GM18861 (cell line): ENCODE data around the gene SNX13.
"Not testable (repeated sequence)": the region's sequence is repeated elsewhere in the genome, so short reads cannot be mapped to it uniquely, and the experiment has no call there.

Experiments
- ATAC-seq: cut with Tn5 transposase; IDR thresholded peaks from one replicate; pipeline ENCODE4 v1.9.1; 2021; ENCODE audit not compliant: unreplicated experiment

SNX13 gene

DNA sequence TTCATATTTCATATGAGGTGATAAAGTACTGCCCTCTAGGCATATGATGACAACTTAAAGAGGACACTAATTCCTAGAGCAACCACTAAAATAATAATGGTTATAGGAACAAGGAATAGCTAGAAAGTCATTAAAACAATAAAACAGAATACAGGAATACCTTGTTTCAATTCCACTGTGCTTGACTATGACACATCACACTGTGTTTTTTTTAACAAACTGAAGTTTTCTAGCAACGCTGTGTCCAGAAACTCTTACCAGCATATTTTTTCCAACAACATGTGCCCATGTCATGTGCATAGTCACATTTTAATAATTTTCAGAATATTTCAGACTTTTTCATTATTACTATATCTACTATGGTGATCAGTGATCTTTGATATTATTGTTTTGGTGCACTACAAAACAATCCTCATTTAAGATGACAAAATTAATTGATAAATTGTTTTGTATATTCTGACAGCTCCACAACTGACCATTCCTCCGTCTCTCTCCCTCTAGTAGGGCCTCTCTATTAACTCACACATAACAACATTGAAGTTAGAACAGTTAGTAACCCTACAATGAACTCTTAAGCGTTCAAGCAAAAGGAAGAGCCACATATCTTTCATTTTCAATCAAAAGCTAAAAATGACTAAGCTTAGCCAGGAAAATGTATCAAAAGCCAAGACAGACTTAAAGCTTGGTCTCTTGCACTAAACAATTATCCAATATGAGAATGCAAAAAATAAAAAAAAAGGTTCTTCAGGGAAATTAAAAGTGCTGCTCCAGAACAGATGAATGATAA, 85.8 kb downstream of the SNX13 start:
- ATAC-seq: no peak

DNA sequence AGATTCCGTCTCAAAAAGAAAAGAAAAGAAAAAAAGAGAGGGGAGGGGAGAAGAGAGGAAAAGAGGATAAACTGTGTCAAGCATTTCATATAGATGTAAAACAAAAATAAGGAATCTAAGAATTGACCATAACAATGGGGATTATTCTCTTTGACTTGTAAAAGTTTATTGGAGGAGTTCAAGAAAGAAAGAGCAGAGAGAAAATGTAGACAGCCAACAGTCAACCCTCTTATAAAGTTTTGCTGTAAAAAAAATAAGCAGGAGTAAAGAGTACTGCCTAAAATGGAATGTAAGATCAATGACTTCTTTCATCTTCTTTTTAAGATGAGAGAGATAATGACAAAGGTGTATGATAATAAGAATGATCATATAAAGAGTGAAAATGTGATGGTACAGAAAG, 87.9 kb downstream of the SNX13 start:
- no peak for ATAC-seq

DNA sequence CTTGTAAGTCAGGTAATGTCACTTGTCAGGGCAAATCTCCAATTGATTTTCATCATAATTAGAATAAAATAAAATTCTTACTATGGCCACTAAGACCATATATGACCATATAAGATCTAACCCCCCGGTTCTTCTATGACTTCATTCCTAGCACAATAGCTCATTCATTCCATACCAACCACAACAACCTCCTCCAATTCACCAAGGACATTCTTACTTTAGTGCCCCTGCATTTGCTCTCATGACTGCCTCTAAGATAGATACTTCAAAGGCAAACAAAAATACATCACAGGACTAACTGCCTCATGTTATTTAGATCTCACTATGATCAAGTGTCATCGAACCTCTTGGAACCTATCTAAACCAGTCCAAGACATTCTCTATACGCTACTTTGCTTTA, 90.8 kb downstream of the SNX13 start:
- ATAC-seq: no peak

DNA sequence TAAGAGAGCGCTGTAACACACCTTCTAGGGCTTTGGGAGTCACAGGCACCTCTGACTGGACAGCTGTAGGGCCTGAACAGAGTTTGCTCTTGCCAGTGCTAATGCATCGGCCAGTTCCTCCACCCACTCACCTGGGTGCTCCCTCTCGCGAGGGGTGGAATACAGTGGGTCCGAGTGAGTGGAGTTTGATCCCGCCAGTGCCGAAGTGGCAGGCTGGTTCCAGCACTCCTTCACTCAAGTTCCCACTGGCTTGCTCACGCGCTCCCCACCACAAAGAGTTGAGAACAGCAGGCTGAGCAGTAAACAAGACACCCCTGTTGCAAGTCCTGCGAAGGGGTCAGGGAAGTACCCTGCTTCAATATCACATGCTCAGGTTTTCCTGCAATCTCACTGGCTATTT, 91.8 kb downstream of the SNX13 start:
- ATAC-seq: no peak

DNA sequence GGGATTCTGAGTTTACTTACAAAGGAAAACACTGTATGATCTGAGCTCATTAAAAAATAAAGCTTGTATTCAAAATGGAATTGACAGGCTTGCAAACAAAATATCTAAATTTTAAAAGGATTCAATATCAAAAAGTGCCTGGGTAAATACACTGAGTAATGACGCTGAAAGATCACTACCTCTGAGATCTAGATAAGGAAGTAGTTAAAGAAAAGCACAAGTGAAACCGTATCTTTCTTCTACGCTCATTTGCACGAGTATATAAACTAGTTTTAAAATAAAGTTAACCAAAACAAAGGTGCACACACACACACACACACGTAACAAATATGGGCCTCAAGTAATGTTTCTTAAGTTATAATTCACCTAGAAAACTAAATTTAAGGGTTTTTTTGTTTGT, 93.4 kb downstream of the SNX13 start:
- no peak for ATAC-seq

DNA sequence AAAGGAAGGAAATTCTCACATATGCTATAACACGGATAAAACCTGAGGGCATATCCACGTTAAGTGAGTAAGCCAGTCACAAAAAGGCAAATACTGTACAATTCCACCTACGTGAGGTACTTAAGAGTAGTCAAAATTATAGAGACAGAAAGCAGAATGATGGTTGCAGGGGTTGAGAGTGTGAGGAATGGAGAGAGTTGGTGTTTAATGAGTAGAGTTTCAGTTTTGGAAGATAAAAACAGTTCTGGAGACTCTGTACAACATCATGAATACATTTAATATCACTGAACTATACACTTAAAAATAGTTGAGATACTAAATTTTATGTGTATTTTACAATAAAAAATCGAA, 95.1 kb downstream of the SNX13 start:
- no peak for ATAC-seq

DNA sequence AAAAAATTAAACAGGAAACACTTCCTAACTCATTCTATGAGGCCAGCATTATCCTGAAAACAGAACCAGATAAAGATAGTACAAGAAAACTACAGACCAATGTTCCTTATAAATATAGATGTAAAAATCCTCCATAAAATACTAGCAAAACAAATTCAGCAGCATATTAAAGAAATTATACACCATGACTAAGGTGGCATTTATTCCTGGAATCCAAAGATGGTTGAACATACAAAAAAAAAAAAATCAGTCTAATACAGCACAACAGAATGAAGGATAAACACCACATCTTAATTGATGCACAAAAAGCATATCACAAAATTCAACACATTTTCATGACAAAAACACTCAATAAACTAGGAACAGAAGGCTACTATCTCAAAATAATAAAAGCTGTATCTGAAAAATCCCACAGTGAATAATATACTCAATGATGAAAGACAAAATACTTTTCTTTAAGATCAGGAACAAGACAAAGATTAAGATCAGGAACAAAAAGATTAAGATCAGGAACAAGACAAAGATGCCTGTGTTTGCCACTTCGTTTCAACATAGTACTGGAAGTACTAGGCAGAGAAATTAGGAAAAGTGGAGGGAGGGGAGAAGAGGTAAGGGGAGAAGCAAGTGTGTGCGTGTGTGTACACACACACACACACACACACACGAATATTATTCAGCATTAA, 95.6 kb downstream of the SNX13 start:
- no peak for ATAC-seq

DNA sequence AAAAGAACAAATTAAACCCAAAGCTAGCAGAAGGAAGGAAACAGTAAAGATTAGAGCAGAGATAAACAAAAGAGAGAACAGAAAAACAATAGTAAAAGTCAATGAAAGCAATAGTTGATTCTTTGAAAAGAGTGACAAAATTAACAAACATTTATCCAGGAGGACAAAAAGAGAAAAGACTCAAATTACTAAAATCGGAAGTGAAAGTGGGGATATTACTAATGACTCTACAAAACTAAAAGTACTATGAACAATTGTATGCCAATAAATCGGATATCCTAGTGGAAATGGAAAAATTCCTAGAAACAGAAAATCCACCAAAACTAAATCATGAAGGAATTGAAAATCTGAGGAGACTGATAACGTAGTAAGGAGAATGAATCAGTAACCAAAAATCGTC, 96.3 kb downstream of the SNX13 start:
- ATAC-seq: no peak

DNA sequence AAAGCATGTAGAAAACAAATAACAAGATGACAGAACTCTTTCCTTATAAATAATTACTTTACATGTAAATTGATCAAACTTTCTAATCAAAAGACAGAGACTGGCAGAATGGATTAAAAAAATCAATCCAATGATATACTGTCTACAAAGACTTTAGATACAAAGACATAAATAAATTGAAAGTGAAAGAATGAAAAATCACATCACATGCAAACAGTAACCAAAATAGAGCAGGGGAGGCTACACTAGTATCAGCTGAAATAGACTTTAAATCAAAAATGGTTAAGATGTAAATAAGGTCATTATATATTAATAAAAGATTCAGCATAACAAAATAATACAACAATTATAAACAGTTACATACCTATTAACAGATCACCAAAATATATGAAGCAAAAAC, 97.3 kb downstream of the SNX13 start:
- no peak for ATAC-seq

DNA sequence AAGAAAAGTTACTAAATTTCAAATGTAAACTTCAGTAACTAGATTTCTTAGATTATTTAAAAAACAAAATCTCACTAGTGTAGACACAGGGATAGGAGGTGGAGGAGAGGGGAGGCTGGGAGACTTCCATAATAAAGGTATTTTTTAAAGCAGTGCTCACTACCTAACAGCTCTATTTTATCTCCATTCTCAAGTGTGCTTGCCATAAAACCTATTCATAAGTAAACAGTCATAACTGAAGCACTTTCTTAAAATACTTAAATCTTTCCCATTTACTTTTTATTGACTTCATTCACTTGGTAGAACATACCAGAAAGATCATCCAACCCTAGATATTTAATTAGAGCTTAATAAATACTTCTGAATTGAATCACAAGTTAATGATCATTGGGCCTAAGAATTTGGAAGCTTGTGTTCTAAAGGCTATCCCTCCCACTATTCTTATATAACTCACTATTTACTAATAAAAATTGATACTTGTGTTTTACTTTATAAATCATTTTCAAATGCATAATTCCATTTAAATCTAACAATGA, 107.4 kb downstream of the SNX13 start:
- no peak for ATAC-seq

DNA sequence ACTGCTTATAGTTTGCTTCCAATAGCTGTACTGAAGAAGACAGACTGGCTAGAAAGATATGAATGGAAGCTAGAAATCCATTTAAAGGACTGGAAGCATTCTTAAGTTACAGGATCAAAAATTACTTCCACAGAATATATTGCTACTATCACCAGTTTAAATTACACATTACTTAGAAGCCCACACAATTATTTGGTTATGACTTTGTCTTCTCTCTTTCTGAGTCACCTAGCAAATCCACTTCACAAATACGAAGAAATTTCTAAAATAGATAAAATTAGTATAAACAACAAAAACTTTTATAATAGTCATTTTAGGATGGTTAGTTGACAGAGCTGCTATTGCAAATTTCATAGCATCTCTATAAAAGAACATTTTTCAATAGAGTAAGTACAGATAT, 108.1 kb downstream of the SNX13 start:
- ATAC-seq: no peak

DNA sequence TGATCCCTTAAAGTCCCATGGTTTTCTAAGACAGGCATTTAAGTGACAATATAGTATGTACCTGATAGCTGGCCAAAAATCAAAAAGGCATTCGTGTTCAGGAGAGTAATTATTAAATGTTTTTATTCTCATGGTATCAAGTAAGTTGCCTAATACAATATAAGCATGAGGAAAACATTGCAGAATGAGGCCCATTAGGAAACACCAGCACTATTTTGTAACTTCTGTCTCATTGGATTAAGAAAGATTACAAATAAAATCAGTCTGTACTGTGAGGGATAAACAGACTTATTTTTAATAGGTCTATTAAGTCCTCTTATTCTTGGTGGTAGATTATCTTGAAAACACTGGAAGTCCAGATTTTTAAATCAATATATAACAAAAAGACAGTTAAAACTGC, 110.1 kb downstream of the SNX13 start:
- ATAC-seq: no peak

DNA sequence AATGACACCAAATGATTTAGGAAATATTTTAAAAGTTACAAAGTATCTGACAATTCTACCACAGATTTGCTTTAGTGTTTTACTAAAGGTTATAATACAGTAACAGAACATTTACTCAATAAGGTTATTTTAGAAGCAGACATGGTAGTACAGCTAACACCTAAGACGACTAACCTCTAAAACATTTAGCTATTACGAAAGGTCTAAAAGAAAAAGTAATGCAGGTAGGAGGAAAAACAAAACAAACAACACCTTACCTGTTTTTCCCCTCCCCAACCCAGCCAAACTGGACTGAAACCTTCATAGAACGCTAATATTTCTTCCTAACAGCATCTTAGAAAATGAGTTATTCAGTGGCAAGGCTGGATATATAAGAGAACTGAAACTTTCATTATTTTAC, 111.3 kb downstream of the SNX13 start:
- ATAC-seq: no peak

DNA sequence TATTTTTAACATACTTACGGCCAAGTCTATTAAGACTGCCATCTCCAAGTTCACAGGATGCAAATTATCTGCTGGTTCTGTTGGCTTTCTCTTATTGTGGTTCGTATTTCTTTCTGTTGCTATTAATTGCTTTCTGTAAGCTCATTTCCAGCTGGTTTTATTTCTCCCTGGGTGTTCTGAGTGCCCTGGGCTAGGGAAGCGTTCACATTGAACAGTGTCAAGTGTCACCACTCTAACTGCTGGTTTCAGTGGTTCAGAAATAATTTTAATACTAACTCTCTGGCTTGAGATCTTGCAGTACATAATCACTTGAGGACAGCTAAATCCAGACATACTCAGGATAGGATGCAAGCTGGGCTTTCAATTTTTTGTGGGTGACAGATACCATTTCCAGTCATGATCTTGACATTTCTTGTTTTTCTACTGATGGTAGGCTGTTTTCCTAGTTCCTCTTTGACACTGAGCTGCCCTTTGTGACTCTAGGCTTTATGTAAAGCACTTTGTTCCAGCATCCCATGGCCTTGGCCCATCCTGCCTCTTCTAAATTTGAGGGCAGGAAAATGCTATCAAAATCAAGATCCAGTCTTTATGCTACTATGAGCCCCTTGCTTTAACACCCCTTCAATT, 117.6 kb downstream of the SNX13 start:
- no peak for ATAC-seq

DNA sequence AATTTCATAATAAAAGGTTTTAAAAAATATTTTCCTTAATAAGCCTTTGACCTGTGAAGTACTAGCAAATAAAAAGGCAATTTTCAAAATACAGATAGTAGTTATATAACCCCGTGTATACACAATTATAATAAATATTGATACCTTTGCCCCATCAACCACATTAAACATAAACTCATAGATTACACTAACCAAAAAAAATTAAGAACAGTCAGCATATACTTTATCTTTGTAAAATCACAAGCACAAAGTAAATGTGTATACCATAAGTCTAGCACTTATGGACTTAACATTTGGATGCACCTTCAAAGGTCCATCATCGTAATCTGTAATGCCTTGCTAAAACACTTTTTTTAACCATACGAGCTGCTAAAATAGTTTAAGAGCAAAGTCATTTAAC, 123.4 kb downstream of the SNX13 start:
- no peak for ATAC-seq

DNA sequence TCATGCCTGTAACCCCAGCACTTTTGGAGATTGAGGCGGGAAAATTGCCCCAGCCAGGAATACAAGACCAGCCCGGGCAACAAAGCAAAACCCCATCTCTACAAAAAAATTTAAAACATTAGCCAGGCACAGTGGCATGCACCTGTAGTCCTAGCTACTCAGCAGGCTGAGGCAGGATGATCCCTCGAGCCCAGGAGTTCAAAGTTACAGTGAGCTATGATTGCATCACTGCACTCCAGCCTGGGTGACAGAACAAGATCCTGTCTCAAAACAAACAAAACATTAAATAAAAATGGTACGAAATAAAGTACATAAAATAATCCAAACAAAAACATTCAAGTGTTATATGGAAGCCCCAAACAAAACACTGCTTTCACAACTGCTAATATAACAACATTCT, 125.0 kb downstream of the SNX13 start:
- ATAC-seq: no peak

DNA sequence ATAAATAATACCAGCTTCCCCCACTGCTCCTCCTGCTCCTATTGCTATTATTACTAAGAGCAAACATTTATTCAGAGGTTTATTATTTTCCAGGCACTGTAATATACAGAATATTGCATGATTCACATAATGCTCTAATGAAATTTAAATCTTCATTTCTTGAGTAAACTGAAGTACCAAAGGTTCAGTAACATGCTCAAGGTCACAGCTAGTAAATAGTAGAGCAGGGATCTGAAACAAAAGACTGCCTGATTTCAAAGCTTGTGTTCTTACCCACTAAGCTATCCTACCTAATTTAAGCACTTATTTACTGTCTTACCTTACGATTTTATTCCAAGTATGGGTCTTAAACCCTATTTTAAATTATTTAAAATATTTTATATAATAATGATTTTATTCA, 126.2 kb downstream of the SNX13 start:
- no peak for ATAC-seq

DNA sequence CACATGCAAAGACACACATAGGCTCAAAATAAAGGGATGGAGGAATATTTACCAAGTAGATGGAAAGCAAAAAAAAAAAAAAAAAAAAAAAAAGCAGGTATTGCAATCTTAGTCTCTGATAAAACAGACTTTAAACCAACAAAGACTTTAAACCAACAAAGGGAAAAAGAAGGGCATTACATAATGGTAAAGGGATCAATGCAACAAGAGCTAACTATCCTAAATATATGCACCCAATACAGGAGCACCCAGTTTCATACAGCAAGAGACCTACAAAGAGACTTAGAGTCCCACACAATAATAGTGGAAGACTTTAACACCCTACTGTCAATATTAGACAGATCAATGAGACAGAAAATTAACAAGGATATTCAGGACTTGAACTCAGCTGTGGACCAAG, 131.1 kb downstream of the SNX13 start:
- ATAC-seq: not testable (repeated sequence)

DNA sequence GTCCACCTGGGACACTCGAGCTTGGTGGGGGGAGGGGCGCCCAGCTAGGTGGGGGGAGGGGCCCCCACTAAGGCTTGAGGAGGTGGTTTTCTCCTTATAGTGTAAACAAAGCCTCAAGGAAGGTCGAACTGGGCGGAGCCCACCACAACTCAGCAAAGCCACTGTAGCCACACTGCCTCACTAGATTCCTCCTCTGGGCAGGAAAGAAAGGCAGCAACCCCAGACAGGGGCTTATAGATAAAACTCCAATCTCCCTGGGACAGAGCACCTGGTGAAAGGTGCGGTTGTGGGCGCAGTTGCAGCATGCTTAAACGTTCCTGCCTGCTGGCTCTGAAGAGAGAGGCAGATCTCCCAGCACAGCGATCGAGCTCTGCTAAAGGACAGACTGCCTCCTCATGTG, 133.1 kb downstream of the SNX13 start:
- no peak for ATAC-seq

DNA sequence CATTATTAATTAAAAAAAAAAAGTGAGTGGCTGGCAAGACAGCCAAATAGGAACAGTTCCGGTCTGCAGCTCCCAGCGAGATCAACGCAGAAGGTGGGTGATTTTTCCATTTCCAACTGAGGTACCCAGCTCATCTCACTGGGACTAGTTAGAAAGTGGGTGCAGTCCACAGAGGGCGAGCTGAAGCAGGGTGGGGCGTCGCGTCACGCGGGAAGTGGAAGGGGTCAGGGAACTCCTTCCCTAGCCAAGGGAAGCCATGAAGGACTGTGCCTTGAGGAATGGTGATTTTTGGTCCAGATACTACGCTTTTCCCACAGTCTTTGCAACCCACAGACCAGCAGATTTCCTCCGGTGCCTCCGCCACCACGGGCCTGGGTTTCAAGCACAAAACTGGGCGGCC, 133.7 kb downstream of the SNX13 start:
- no peak for ATAC-seq

DNA sequence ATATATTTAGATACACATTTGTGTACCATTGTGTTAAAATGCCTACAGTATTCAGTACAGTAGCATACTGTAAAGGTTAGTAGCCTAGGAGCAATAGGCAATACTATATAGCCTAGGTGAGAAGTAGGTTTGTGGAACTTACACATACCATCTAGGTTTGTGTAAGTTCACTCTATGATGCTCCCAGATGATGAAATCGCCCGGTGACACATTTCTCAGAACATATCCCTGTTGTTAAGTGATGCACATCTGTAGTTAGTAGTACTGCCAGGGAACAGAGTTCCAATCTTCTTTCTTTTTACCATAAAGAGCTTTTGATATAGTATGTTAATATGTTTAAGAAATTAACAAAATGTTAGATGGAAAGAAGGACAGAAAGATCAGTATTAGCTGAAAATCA, 138.2 kb downstream of the SNX13 start:
- ATAC-seq: no peak
